HFF-Myc (cell line): ENCODE results near the gene SNRPB2.

ENCODE experiments used
- DNase-seq: peaks from one replicate; pipeline ENCODE4 v3.0.0-alpha.2; 2011; ENCODE audit warnings: low read depth; ENCODE audit errors: extremely low read depth
- H3K4me3 ChIP-seq: replicated peaks from 2 replicates; pipeline ENCODE4 v1.5.1; 2011; ENCODE audit warnings: low read depth, mild to moderate bottlenecking, control low read depth, low read length
- CTCF ChIP-seq: IDR thresholded peaks from 2 replicates; pipeline ENCODE4 v1.5.1; 2012; ENCODE audit warnings: mild to moderate bottlenecking, low read depth, low read length, control low read depth; ENCODE audit errors: missing control alignments

Gene SNRPB2

GRCh38 chr20:16729565-16730460 lies at the start of gene SNRPB2:
Gene SNRPB2, plus strand, starts transcription at chr20:16730026. Its CDS starts 1,677 bp downstream, at chr20:16731703.
- peak; percentile 87 for DNase-seq
- H3K4me3 ChIP-seq = peak within 1 kb of the TSS; percentile 73
- no peak for TF ChIP-seq CTCF

GRCh38 chr20:16684416-16684815 lies 45.4 kb upstream of the SNRPB2 start:
- H3K4me3 ChIP-seq = no peak overlapping the region
- TF ChIP-seq CTCF = no peak
- DNase-seq = no peak

- DNase-seq = no peak
- no peak overlapping the region for H3K4me3 ChIP-seq
- TF ChIP-seq CTCF = no peak
Measured at GRCh38 chr20:16689906-16690305, 39.9 kb upstream of the SNRPB2 start.

- no peak overlapping the region for H3K4me3 ChIP-seq
- no peak for DNase-seq
- TF ChIP-seq CTCF = no peak
Measured at GRCh38 chr20:16691381-16691780, 38.4 kb upstream of the SNRPB2 start.

- no peak for TF ChIP-seq CTCF
- no peak overlapping the region for H3K4me3 ChIP-seq
- DNase-seq = no peak
Measured at GRCh38 chr20:16692009-16692408, 37.8 kb upstream of the SNRPB2 start.

GRCh38 chr20:16692442-16692841 lies 37.4 kb upstream of the SNRPB2 start:
- DNase-seq = no peak
- TF ChIP-seq CTCF = no peak
- H3K4me3 ChIP-seq = no peak overlapping the region
